Activated gamma-delta T cell treated with Interleukin-2 at 50 U/mL for 16 hours (primary cell): ENCODE results near the gene PFKM.
A peak's percentile ranks its signal among the peaks of the same experiment; 100 is the strongest.

Source experiments
- DNase-seq: peaks from one replicate; pipeline ENCODE4 v3.0.0-alpha.2; 2020

PFKM gene

DNA sequence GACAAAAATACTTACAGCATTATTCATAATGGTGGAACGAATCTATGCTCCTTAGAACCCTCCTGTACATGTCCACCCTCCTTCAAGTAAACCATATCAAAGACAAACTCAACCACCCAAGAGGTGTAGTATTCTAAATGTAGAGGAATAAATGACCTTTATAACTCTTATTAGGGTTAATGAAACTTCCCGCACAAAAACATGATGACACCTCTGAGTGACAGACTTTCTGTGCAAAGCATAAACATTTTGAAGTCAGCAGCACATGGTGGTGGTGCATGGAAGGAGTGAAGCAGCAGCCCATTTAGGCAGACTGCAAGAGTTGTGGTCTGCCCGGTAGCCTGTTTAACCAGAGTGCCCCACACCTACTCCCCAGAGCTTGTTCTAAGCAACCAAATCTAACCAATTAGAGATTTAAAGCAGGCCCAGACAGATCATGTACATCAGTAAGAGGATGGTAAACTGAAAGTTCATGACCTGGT lies 38.8 kb downstream of the PFKM start:
- DNase-seq, result no peak

- no peak for DNase-seq
These were observed 40.9 kb downstream of the PFKM start for GRCh38 chr12:48160046-48160445.

- DNase-seq, result no peak
These were observed 41.6 kb downstream of the PFKM start for GRCh38 chr12:48160807-48161206.

DNA sequence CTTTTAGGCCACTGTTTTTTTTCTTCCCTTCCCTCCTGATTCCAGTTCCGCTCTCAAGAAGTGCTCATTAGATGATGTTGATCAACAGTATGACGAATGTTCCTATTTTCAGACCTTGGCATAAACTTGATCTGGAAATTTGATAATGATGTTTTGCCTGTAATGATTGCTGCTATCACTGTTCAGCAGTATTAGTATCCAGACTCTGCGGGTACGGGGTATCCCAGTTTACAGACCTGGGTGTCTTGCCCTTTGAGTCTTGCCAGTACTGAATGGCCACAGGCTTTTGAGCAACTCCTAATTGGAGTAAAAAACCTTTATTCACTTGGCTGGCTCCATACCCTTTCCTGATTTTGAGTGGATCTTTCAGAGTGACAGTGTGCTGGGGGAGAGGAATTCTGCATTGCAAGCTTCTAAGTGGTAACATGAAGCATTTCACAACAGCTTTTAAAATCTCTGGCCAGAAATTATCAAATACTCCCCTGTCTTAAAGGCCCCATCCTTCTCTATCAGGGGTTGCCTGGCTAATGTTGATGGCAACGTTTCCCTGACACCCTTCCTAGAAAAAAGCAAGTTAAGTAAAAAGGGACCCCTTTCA lies 44.1 kb downstream of the PFKM start:
- no peak for DNase-seq

- no peak for DNase-seq
These were observed 45.3 kb downstream of the PFKM start for GRCh38 chr12:48164451-48164850.

DNA sequence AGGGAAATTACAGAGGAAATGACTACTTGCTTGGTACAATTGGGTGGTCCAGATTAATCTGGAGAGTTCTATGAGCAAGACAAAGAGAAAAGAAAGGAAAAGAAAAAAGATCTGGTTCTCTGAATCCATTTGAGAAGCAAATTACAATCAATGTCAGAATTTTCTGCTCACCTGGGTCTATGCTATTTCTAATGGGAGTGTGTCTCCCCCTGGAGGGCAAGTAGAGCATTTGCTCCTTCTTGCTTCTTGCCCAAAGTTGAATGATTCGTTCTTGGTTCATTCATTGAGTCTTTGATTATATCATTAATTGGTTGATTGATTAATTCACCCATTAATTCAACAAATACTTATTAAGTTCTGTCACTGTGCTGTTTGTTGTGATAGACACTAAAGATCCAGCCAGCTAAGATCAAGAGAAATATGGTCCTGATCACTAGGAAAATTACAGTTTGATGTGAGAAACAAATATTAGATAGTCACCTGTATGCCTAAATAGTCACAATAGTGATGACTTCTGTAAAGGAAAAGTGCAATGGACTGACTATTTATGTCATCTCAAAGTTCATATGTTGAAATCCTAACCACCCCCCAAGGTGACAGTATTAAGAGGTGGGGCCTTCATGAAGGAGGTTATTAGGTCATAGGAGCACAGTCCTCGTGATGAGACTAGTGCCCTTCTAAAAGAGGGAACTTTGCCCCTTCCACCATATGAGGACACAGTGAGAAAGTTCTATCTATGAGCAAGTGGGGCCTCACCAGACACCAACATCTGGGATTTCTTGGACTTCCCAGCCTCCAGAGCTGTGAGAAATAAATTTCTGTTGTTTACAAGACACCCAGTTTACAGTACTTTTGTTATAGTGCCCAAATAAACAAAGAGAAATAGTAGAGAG lies 46.2 kb downstream of the PFKM start:
- peak; percentile 51 for DNase-seq

GRCh38 chr12:48169011-48169410 lies 49.8 kb downstream of the PFKM start:
- DNase-seq, result no peak

DNA sequence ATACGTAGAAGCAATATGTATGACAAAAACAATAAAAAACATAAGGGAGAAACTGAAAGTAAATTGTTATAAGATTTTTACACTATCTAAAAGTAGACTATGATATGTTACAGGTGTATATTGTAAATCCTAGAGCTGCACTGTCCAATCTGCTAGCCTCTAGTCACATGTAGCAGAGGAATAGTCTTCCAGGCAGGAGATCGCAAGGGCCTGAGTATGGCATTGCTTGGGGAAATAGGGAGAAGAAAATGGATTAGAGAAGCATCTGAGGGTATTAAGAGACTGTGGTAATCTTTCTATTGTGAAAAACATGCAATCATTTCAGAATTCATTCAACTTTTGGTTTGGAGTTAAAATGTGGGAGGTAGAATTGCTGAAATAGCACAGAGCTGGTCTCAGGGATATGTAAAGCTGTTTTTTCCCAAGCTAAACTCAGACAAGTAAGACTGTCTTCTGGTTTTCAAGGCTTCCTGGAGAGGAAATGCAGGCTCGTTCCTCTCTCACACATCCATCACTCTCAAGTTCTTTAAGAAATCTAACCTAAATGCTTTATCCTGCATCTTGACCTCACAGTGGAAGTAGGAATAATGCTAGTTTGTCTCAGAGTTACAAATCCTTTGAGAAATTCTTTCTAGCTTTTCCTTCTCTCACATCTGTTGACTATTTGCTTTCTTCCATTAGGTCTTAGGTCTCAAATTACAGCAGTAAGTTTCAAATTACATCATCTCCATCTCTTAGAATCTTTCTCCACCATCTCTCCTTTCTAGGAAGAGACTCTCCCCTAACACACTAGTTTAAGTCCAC lies 56.7 kb downstream of the PFKM start:
- no peak for DNase-seq

DNA sequence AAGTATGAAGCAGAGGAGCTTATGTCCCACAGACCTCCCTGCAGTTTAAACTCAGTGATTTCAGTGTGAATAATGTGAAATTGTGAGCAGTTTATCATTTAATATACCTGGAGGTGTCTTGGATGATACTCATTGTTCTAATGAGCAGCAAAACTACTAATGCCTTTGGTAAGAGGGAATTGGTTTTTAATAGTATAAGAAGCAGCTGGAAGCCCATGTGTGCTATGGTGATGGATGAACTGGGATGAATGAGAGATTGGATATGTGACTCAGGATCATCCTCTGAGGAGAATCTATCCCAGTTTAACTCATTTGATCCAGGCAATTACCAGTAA lies 57.2 kb downstream of the PFKM start:
- no peak for DNase-seq

- no peak for DNase-seq
These were observed 58.8 kb downstream of the PFKM start for GRCh38 chr12:48177982-48178381.

DNA sequence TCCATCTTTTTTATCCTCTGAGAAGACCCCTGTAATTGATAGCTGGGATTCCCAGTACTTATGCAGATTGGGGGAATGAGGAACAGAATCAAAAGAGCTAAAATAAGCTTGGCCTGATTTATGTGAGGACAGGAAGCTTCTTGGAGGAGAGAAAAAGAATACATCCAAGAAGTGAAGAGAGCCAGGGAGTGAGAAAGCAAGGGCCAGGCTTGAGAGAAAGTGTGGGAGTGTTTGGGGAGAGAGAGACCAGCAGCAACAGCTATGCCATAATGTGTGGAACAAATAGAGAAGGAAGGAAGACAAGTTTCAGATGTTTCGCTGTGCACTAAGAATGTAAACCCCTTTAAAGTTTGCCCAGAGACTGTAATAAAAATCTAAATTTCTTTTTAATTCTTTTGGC lies 60.3 kb downstream of the PFKM start:
- no peak for DNase-seq

- no peak for DNase-seq
These were observed 61.3 kb downstream of the PFKM start for GRCh38 chr12:48180424-48180823.

- no peak for DNase-seq
These were observed 61.8 kb downstream of the PFKM start for GRCh38 chr12:48180857-48181495.

GRCh38 chr12:48182631-48183030 lies 63.5 kb downstream of the PFKM start:
- DNase-seq, result no peak

DNA sequence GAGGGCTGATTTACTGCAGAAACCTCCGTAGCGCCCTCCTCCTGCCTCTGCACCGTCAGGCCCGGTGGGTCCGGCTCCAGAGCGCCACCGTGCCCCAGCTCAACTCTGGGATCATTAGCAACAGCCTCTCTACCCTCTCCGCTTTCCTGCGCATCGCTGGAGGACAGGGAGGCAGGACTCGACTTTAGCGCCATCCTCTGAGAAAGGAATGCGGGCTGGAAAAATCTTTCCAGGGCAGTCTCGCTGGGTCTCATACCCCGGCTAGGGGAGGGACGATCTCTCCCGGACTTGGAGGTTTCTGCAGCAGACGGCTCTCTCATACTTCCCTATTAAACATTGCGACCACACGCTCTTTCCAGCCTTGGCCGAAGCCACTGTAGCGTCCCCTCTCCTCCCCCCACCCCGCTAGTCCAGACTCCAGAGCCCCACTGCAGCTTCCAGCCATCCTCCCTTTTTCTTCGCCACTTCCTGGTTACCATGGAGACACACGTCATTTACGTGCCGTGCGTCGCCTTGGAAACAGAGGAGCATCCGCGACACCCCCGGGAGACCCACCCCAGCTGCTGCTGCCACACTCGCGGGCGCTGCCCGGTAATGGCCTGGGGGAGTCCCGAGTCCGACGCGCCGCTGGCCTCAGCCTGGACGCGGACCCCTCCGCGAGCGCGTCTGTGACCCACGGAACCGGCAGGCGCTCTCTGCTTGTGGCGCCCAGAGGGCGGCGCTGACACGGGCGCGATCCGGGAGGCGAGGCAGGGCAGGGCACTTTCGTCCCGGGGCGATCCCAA lies 64.1 kb downstream of the PFKM start, which contains the start of gene CCDC184:
Gene CCDC184 (plus strand): TSS at position 554 of the 785 bp plus-strand sequence. CDS start 479 bp downstream, outside the sequence.
- peak; percentile 64 for DNase-seq

GRCh38 chr12:48183876-48184548 lies 64.8 kb downstream of the PFKM start:
- no peak for DNase-seq

DNA sequence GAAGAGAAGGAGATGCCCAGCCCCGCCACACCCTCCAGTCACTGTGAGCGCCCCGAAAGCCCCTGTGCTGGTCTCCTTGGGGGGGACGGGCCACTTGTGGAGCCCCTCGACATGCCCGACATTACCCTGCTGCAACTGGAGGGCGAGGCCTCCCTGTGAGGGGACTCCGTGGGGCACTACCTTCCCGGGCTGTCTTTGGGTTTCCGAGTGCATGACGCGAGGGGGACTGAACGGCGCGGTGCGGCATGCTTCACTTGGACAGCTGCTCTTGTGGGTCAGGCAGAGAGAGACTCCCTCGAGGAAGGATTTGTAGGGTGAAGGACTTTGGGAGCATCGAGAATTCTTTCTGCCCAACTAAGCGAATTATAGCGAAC lies 65.4 kb downstream of the PFKM start:
- DNase-seq, result no peak

DNA sequence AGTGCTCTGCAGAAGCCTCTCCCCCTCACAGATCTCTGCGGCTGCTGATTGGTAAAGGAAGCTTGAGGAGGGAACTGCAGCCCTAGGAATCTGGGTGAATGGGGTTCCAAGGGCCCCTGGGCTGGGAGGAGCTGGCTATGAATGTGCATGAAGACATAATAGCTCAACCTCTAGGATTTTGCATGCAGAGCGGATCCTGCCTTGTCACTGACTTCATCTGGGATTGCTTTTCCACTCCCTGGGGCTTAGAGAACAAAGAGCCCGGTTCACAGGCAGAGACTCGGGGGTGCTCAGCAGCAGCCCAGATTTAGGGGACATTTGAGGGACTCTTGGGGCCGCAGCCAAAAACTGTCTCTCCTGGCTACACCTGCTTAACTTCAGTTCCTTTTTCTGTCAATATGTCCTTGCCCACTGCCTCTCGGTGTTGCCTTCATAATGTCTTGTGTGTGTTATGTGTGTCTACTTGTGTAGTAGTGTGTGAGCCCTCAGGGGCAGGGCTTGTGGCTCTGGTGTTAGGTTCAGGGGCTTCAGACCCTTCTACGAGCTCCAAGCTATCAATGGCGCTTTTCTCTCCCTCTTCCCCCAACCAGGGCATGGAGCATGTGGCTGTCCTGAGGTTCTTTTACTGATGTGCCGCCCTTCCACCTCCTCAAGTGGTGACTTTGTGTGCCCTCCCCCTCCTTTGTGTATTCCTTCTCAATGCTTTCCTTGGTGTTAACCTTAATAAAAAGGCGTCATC lies 66.2 kb downstream of the PFKM start:
- DNase-seq, result no peak

- DNase-seq, result no peak
These were observed 68.9 kb downstream of the PFKM start for GRCh38 chr12:48187916-48188695.
